NCI-H69 (cell line): ENCODE data around the gene ARL8A.
A peak's percentile ranks its signal among the peaks of the same experiment; 100 is the strongest.
"Not testable (repeated sequence)": the region's sequence is repeated elsewhere in the genome, so short reads cannot be mapped to it uniquely, and the experiment has no call there.

ENCODE experiments used
- DNase-seq: peaks from one replicate; lab custom pipeline; 2025; lab: John Stamatoyannopoulos, UW

Gene ARL8A

GRCh38 chr1:202158810-202159533, 14.4 kb upstream of the ARL8A start:
- no peak for DNase-seq

DNA sequence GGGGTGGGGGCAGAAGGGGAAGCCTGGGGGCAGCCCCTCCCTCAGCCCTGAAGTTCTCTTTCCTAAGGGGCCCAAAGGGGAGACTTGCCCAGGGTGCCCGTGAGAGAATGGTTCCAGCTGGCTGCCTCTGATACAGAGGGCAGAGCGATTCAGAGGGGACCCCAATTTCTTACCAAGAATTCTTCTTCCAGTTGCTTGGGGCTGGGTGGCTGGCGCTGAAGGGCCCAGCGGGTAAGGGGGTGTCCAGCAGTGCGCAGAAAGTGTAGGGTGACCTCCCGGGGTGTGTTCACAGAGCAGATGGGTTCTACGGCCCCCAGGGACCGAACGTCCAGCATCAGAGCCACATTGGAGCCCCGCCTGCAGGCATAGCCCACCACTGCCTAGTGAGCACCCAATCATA, 13.4 kb upstream of the ARL8A start:
- DNase-seq = no peak

DNA sequence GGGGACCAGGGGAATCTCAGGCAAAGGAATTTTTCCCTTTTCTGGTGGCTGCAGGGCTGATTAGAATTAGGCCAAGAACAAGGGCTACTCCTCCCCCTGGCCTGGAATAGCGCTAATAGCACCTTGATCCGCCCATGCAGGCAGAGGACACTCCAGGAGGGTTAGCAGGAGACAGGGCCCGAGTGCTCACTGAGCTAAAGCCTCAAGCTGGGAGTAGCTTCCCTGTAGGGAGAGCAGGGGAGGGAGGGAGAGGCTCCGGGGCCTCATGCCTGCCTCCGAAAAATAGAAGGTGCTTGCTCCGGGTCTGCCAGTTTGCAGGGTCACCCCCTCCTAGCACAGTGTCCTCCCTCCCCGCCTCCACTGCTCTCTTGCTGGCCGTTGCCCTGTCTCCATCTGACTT, 12.1 kb upstream of the ARL8A start:
- DNase-seq = no peak

- peak; percentile 76 for DNase-seq
These were observed 11.0 kb upstream of the ARL8A start for GRCh38 chr1:202155478-202156021.

DNA sequence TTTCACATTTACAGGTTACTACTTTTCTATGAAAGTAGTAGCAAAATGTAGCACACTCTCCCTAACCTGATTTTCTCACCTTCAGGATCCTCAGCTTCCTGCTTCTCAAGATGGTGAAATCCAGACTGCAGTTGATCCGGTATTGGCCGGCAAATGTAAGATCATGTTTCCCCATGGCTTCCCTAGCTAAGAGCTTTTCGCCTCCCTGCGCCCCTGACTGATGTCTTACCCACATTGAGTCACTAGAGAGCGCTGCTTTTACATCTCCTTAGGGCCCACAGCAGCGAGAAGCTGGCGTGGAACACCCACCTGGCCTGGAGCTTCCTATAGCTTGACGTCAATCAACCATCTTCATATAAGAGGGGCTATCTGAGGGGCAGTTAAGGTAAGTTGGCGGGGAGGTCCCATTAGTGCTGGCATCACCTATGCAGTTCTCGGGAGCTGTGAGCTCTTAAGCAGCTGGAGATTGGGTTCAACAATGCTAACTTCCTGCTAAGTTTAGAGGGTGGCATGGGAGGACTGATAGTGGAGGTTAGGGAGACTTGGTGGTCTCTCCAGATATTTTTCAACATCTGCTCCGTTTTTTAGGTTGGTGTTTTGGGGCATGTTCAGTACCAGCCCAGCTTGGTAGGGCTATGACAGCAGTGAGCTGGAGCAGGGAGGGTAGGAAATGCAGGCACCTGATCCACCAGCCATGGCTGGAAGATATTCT, 10.4 kb upstream of the ARL8A start:
- peak; percentile 88 for DNase-seq

- DNase-seq = no peak
These were observed 9.7 kb upstream of the ARL8A start for GRCh38 chr1:202154148-202154765.

GRCh38 chr1:202153284-202153683, 8.7 kb upstream of the ARL8A start:
- no peak for DNase-seq

DNA sequence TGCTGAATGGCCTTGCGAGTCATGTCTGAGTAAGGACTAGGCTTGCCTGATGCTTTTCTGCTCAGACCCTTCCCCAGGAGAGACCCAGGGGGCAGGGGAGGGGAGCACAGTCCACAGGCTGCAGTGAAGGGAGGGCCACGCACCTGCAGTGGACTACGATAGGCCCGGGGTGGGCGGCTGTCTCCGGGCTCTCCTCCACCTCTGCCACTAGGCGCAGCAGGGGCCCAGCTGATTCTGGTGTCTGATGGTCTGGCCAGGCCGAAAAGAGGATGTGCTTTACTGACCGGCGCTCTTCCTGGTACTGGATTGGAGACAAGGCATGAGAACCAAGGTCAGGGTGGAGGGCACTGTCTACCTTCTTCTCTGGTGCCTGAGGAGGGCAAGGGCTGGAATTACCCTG, 7.9 kb upstream of the ARL8A start:
- no peak for DNase-seq

GRCh38 chr1:202151045-202151444, 6.5 kb upstream of the ARL8A start:
- no peak for DNase-seq

- DNase-seq = no peak
These were observed 6.1 kb upstream of the ARL8A start for GRCh38 chr1:202150602-202151001.

GRCh38 chr1:202150187-202150586, 5.7 kb upstream of the ARL8A start:
- no peak for DNase-seq

DNA sequence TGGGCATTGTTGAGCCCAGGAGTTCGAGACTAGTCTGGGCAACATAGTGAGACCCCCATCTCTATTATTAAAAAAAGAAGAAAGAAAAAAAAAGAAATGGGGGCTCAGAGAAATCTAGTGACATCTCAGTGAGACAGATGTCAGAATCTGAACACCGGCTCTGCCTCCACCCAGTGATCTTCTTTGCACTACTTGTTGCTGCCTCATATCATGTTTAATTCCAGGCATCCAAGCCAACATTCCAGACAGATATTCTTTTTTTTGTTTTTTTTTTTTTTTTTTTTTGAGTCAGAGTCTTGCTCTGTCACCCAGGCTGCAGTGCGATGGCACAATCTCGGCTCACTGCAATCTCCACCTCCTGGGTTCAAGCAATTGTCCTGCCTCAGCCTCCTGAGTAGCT, 5.0 kb upstream of the ARL8A start:
- no peak for DNase-seq

- DNase-seq = no peak
These were observed 3.9 kb upstream of the ARL8A start for GRCh38 chr1:202148391-202148790.

- DNase-seq = peak; percentile 50
These were observed 2.5 kb upstream of the ARL8A start for GRCh38 chr1:202146993-202147392.

GRCh38 chr1:202146279-202146678, 1.7 kb upstream of the ARL8A start:
- DNase-seq = no peak

- not testable (repeated sequence) for DNase-seq
These were observed 1.2 kb upstream of the ARL8A start for GRCh38 chr1:202145744-202146140.

GRCh38 chr1:202145068-202145743, 669 bp upstream of the ARL8A start:
- no peak for DNase-seq

GRCh38 chr1:202143768-202144401, 652 bp downstream of the ARL8A start:
- peak; percentile 59 for DNase-seq

- no peak for DNase-seq
These were observed 1.3 kb downstream of the ARL8A start for GRCh38 chr1:202143011-202143767.

- DNase-seq = not testable (repeated sequence)
These were observed 3.1 kb downstream of the ARL8A start for GRCh38 chr1:202141468-202141867.

GRCh38 chr1:202140833-202141232, 3.7 kb downstream of the ARL8A start:
- no peak for DNase-seq
